ENCODE results near the gene TINCR.

TINCR gene

DNA sequence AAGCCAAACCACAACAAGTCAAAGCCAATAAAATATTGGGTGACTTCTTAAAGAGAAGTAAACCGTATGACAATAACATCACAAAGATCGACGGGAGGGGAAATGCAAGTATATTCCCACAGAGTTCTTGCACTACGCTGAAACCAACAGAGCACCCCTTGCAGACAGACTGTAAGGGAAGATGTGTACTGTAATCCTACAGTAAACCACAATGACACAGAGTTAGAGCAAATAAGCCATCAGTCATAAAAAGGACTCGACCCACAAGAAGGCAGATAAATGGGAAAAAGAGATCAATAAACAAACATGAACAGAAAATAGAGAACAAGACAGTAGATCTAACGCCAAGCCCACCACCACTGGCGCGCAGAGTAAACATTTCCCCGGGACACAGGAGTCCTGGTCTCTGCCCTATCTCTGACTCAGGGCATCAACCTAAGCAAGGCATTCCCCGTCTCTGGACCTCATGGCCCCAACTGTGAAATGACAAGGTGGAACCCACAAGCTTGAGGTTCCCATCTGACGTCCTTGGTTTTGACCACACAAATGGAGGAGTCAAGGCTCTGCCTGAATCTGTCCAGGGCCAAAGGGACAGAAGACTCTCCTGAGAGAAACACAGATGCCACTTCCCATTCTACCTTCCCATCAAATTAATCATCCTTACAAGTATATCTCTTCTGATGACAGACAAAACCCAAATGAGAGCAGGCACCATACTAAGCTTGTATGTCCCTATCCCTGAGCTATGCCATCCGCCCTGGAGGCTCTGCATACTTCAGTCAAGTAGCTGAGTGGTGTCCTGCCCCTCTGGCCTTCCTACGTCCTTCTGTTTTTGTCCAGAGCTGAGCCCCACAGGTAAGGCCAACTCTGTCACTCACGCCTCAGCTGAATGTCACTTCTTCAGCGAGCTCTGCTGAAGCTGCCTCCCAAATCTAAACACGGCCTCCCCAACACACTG lies 39.8 kb upstream of the TINCR start:
- TF ChIP-seq, protein P1, sequence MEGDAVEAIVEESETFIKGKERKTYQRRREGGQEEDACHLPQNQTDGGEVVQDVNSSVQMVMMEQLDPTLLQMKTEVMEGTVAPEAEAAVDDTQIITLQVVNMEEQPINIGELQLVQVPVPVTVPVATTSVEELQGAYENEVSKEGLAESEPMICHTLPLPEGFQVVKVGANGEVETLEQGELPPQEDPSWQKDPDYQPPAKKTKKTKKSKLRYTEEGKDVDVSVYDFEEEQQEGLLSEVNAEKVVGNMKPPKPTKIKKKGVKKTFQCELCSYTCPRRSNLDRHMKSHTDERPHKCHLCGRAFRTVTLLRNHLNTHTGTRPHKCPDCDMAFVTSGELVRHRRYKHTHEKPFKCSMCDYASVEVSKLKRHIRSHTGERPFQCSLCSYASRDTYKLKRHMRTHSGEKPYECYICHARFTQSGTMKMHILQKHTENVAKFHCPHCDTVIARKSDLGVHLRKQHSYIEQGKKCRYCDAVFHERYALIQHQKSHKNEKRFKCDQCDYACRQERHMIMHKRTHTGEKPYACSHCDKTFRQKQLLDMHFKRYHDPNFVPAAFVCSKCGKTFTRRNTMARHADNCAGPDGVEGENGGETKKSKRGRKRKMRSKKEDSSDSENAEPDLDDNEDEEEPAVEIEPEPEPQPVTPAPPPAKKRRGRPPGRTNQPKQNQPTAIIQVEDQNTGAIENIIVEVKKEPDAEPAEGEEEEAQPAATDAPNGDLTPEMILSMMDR (IDR thresholded peaks at IDR 0.05) = no peak

DNA sequence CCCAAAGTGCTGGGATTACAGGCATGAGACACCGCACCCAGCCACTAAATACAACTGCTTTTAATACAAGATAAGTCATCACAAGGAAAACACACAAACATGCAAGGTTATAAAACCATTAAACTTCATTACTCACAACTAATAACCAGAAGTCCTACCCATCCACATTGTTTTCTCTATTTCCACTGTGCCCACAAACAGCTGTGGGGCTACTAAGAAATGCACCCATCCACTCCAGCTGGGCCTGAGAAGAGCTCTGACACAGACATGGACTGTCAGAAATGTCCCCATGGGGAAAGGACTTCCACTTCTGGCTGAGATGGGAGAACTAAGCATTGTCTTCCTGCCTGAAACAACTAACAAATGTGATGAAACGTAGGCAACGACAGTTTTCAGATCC lies 37.6 kb upstream of the TINCR start:
- TF ChIP-seq, protein P1 (IDR thresholded peaks at IDR 0.05) = no peak

DNA sequence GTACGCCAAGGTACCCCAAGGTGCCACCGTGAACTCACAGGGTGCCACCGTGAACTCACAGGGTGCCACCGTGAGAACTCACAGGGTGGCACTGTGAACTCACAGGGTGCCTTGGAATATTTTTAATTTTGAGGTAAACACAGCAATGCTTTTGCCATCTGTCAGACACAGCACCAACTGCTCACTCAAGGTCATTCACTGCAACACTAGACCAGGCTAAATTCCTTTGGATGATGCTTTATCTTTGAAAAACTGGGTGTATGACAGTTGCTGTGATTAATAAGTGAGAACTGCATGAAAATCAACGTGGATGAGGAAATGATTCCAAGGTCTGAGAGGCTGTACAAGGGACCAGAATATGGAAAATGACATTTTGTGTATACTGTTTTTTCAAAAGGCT lies 35.9 kb upstream of the TINCR start:
- TF ChIP-seq, protein P1 (IDR thresholded peaks at IDR 0.05) = no peak

DNA sequence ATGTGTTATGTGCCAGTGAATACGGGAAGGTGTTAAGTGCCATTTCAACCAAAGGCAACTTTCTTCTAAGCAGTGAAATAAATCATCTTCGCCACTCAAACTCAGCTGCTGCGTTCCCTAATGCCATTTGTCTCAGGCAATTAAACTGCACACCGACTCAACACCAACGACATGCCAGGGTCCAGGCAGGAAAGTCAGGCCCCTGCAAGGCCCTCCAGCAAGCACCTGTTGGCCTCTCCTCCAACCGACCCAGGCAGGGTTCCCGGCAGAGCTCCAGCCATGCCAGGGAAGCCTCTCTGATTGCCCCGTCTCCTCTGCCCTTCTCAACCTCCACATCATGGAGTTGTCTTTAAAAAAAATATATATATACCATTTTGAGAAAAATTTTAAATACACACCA lies 33.0 kb upstream of the TINCR start:
- TF ChIP-seq, protein P1 (IDR thresholded peaks at IDR 0.05) = no peak

DNA sequence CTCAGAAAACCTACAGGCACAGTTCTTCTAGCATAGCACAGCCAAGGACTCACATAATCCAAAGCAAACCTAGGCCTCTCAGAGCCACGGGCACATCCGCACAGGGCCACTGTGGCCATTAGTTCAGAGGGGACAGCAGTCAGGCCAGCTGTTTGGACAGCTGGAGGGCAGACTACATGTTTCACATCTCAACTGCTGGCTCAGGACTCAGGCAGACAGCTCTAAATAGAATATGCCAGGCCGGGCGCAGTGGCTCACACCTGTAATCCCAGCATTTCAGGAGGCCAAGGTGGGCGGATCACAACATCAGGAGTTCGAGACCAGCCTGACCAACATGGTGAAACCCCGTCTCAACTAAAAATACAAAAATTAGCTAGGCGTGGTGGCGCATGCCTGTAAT lies 28.0 kb upstream of the TINCR start:
- TF ChIP-seq, protein P1 (IDR thresholded peaks at IDR 0.05) = no peak

DNA sequence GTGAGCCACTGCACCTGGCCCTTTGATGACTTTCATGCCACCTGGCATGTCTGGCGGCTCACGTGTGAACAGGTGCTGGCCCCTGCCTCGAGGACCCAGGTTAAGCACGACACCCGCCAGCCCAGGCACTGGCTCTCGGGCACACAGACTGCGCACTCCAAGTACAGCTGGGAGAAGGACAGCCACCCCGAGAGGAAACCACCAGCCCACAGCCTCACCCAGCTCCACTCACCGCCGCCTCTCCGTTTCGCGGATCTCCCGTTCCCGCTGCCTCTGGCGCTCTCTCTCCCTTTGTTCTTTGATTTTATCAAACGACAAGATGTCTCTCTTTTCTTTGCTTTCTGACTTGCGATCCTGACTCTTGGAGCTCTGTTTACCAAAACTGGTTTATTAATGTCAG lies 27.4 kb upstream of the TINCR start:
- TF ChIP-seq, protein P1 (IDR thresholded peaks at IDR 0.05) = no peak

DNA sequence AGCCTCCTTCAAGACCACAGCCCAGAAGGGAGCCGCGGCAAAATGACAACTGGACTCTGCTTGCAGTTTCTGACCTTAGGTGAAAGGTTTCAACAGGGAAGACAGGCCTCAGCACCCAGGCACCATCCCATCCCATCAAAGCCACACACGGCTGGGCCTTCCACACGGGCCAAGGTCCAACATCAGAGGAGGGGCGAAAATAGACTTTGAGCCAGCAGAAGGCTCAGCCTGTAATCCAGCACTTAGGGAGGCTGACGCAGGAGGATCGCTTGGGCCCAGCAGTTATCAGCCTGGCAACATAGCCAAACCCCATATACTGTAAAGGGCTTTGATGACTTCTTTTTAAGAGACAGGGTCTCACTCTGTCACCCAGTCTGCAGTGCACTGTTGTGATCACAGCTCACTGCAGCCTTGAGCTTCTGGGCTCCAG lies 26.8 kb upstream of the TINCR start:
- TF ChIP-seq, protein P1 (IDR thresholded peaks at IDR 0.05) = no peak
